HG03108 (cell line): Measurements from ENCODE around the gene BTBD16.

Experiments
- ATAC-seq: cut with Tn5 transposase; IDR thresholded peaks from one replicate; pipeline ENCODE4 v1.9.1; 2021; ENCODE audit warnings: moderate library complexity; ENCODE audit not compliant: unreplicated experiment

BTBD16 gene

DNA sequence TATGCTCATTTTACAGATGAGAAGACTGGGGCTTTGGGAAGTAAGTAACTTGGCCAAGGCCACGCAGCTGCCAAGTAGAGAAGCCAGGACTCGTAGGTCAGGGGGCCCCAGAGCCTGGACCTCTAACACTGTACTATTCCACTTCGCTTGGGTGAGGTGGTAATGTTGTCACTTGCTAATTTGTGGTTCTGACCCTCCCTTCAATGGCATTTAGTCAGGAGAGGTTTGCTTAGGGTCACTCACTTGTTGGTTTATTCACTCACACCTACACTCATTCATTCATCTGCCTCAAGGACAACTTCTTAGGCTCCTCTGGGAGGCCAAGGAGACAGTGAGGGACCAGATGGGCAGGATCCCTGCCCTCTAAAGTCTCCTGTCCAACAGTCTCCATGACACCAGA lies 21.3 kb downstream of the BTBD16 start:
- ATAC-seq, result no peak

DNA sequence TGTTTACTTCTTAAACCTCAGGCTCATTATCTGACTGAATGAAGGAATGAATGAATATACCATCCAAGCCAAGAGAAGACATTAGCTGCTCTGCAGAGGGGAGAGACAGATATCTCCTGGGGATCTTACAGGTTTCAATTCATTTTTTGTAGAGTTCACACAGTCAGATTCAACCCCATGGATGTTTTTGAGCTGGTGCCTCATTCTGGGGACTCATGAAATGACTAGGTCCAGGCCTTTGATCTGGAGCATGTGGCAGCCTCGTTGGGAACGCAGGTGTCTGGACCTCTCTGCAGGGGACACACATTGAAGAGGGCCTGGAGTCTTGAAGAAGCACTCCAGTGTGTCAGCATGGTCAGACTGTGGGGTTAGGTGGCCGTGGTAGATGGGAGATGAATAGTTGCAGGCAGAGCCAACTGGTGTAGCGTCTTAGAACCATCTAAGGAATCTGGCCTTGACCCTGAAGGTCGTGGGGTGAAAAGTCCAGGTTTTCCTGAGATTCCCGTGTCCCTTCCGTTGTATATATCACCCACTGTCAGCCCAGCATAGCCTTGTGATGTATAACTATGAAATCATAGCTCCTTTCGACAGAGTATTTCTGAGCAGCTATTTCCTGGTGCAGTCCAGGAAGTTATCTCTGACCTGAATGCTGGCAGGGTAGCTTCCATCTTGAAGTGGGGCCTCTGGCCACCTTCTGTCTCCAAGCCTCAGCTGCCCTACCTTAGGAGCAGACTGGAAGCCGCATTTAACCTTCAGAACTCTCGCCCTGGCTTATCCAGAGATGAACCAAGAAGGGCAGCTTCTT lies 22.3 kb downstream of the BTBD16 start:
- ATAC-seq, result no peak

GRCh38 chr10:122293961-122294380 lies 22.9 kb downstream of the BTBD16 start:
- no peak for ATAC-seq

- no peak for ATAC-seq
Measured at GRCh38 chr10:122294511-122295450, 23.7 kb downstream of the BTBD16 start.

DNA sequence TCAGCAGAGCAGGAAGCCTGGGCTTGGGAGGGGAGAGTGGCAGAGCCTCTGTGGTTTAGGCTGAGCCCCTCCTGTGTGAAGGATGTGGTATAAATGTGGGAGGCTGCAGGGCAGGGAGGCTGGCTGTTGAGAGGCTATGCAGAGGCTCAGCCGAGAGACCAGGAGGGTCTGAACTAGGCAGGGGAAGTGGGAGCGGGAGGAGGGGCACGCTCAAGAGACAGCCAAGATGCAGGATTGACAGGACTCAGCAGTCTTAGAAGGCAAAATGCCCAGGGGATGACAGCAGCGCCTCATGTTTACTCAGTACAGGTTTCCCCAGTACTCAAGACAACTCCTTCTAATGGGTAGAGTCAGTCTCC lies 24.3 kb downstream of the BTBD16 start:
- no peak for ATAC-seq

- ATAC-seq, result peak; percentile 43
Measured at GRCh38 chr10:122296363-122297120, 25.4 kb downstream of the BTBD16 start.

GRCh38 chr10:122297583-122297982 lies 26.5 kb downstream of the BTBD16 start:
- ATAC-seq, result no peak

DNA sequence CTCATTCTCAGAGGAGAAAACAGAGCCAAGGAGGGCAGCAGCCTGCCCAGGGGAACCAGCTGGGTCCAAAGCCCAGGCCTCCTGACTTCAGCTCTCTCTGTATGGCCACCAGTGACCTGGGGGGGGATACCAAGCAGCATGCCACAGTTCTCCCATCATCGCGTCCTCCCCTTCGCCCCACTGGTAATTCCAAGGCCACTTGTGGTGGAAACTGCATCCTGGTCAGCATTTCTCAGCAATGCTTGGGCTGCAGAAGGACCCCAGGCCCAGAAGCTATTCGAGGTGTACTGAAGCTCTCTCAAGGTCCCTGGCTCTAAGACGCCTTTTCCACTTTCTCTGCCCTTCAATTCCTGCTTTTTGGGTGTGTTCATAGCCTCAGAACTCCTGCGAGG lies 27.1 kb downstream of the BTBD16 start:
- no peak for ATAC-seq

- ATAC-seq, result peak; percentile 67
Measured at GRCh38 chr10:122298598-122299301, 27.7 kb downstream of the BTBD16 start.

- ATAC-seq, result no peak
Measured at GRCh38 chr10:122299423-122300075, 28.5 kb downstream of the BTBD16 start.

DNA sequence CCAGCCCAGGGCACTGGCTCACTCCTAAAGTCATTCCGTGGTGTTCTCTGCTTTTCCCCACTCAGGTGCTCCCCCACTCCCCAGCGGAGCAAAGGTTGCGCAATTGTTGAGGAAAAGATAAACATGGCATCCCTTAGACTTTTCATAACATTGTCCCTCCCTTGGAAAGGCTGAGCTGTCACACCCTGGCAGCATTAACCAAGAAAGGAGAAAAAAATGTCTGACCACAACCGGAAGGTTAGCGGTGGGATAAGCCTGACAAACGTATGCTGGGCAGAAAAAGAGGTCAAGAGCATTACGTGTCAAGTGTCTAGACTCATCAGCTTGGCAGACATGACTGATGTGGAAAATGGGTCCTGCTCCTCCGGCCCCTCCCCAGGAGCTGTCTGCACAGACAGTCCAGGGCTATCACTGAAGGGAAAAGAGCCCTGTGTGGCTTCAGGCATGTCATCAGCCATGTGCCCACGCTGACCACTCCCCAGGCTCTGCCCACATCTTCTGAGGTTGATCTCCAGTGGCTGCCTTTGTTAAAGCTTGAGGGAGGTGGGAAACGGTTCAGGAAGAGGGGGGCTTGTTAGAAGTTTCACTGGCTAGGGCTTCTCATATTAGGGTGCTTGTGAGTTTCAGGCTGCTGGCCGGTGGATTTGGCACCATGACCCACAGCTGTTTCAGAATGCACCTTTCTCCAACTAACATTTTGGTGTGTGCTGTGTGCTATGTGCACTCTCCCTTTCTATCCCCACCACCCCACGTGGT lies 30.1 kb downstream of the BTBD16 start:
- ATAC-seq, result no peak

DNA sequence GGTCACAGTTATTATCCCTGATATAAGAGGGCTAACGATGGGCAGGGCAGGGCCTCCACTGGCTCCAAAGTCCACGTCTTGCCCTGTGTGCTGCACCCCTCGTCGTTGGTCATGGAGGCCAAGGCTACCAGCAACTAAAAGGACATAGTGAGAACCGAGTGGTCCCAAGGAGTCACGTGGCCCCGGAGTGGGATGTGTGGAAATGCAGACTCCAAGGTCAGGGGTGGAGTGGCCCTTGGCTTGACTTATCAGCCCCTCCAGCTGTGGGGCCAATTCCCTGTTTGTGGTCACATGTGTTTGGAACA lies 30.7 kb downstream of the BTBD16 start:
- no peak for ATAC-seq

- ATAC-seq, result no peak
Measured at GRCh38 chr10:122302315-122302714, 31.2 kb downstream of the BTBD16 start.

- no peak for ATAC-seq
Measured at GRCh38 chr10:122303271-122304053, 32.4 kb downstream of the BTBD16 start.

DNA sequence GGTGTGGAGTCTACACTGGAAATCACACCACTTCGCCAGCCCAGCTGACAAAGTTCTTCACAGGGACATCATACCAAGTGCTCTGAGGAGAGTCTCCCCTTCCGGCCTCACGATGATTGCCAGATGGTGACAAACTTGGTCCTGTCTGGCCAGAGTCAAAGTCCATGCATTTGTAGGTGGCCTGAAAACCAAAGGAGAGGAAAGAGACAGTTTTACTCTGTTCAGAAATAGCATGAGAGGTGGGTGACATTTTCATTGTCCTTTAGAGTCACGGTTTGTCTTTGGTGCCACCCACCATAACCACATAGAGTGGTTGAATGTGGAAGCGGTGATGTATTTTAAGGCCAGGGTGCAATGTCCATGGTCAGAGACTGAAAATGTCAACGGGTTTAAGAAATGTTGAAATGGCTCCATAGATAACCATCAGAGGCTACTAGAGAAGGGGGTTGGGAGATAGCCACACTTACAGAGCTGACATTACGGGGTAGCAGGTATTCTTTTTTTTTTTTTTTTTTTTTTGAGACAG lies 33.0 kb downstream of the BTBD16 start:
- ATAC-seq, result no peak

DNA sequence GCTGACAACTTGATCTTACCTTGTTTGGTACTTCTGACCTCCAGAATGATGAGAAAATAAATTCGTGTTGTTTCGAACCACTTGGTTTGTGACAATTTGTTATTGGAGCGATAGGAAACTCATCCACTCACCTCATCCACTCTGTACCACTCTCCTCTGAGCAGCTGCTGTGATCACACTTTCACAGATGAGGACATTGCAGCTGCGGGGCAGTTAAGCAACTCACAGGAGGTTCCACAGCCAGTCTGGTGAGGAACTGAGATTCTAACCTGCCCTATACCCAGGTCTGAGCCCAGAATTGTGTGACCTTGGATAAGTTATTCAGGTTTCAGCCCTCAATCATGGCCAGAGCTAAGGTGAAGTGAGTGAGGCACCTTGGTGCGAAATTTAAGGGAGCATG lies 35.2 kb downstream of the BTBD16 start:
- no peak for ATAC-seq

- ATAC-seq, result no peak
Measured at GRCh38 chr10:122306744-122307143, 35.6 kb downstream of the BTBD16 start.

GRCh38 chr10:122307669-122308416 lies 36.7 kb downstream of the BTBD16 start:
- ATAC-seq, result peak; percentile 69
